ENCODE data around the gene ZKSCAN2.

GRCh38 chr16:25265968-25266367 lies 8.3 kb upstream of the ZKSCAN2 start:
- TF ChIP-seq CTCF (IDR thresholded peaks at IDR 0.05) = no peak
- no peak for TF ChIP-seq EZH2 (IDR thresholded peaks at IDR 0.05)
- TF ChIP-seq EZH2phosphoT487 (IDR thresholded peaks at IDR 0.05) = no peak
